ENCODE measurements around the gene FNDC5. TPM values are rescaled to one million over a fixed set of nuclear protein-coding genes. Genes with fewer than 3 reads are reported as not detected.

Gene FNDC5
- total RNA-seq, 6 experiments from 2014 or later: 1.0 to 8.3 (median 2.4) TPM

DNA sequence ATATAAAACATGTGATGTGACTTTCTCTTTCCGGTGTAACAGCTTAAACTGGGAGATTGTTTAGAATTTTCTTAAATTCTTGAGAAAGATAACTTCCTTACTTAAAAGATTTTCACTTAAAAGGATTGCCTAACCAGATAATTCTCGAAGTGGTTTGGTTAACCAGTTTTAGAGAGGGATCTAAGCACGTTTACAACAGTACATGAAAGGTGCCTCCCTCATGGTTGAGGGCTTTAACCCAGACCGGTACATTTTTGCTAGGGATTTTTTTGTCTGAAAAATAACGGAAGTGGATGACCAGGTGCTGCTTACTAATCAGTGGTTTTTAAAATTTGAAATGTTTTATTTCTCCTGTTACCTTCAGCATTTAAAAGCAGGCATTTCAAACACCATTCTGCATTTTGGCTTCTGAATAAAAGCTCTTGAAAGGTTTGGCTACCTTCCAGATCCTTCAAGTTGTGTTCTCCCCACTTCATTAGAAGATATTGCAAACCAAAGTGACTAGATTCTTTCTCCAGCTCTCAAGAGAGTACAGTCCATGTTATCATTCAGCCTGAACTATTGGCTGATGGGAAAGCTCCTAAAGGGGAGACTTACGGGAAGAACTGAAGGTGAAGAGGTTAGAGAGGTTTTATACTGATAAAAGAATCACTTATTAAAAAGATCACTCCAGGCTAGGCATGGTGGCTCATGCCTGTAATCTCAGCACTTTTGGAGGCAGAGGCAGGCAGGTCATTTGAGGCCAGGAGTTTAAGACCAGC lies 40.4 kb downstream of the FNDC5 start:
- intact Hi-C loops (cut with DNase I): no loop called here
- H3K4me1 ChIP-seq: peaks cover 0 to 14% (median 3%) of the 10 kb centered on the region in 4 donors
- no peaks in the 10 kb centered on the region for H3K9me3 ChIP-seq
- 70% methylated on average over 6 of the region's 6 CpGs for WGBS (ENCODE audit: insufficient coverage, low coverage, low lambda C conversion rate, missing lambda C conversion rate)
- no peak for DNase-seq
- no peak overlapping the region for H3K4me3 ChIP-seq
- no peak for ATAC-seq
- no peak for TF ChIP-seq POLR2A (IDR thresholded peaks at IDR 0.05)
- TF ChIP-seq, protein P1, sequence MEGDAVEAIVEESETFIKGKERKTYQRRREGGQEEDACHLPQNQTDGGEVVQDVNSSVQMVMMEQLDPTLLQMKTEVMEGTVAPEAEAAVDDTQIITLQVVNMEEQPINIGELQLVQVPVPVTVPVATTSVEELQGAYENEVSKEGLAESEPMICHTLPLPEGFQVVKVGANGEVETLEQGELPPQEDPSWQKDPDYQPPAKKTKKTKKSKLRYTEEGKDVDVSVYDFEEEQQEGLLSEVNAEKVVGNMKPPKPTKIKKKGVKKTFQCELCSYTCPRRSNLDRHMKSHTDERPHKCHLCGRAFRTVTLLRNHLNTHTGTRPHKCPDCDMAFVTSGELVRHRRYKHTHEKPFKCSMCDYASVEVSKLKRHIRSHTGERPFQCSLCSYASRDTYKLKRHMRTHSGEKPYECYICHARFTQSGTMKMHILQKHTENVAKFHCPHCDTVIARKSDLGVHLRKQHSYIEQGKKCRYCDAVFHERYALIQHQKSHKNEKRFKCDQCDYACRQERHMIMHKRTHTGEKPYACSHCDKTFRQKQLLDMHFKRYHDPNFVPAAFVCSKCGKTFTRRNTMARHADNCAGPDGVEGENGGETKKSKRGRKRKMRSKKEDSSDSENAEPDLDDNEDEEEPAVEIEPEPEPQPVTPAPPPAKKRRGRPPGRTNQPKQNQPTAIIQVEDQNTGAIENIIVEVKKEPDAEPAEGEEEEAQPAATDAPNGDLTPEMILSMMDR (IDR thresholded peaks at IDR 0.05): no peak
- no peak overlapping the region for H3K27ac ChIP-seq
- peaks cover 0 to 60% (median 19%) of the 10 kb centered on the region in 4 donors for H3K36me3 ChIP-seq
- no peaks in the 10 kb centered on the region for H3K27me3 ChIP-seq

DNA sequence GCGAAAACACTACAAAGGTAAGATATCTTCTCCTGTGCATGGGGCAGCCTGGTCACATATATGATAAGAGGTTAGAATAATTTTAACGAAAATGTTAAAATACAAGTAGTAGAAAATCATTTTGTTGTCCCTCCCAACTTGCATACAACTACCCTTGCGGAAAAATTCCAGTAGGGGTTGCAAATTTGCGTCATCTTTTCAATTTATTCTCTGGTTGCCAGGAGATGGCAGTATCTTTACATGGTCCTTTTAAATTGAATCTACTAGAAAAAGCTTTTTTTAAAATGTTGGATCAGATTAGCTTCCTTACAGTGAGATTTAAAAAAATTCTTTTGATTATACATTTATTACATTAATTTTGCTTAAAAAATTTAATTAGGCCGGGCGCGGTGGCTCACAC lies 42.4 kb downstream of the FNDC5 start:
- Histone ChIP-seq H3K4me3 (no peak overlapping the region), H3K36me3 (peaks cover 0 to 59% (median 18%) of the 10 kb centered on the region in 4 donors), H3K27me3 (no peaks in the 10 kb centered on the region), H3K27ac (no peak overlapping the region), H3K4me1 (peaks cover 0 to 14% (median 3%) of the 10 kb centered on the region in 4 donors), H3K9me3 (no peaks in the 10 kb centered on the region)
- peak in 2 of 4 donors; percentile 34 to 37 for ATAC-seq
- 76% methylated on average over 7 of the region's 7 CpGs for WGBS (ENCODE audit: insufficient coverage, low coverage, low lambda C conversion rate, missing lambda C conversion rate)
- intact Hi-C loops (cut with DNase I): no loop called here
- no peak for DNase-seq
- TF ChIP-seq POLR2A (IDR thresholded peaks at IDR 0.05): no peak
- TF ChIP-seq, protein P1 (IDR thresholded peaks at IDR 0.05): peak; percentile 26 to 48 (median 40)

DNA sequence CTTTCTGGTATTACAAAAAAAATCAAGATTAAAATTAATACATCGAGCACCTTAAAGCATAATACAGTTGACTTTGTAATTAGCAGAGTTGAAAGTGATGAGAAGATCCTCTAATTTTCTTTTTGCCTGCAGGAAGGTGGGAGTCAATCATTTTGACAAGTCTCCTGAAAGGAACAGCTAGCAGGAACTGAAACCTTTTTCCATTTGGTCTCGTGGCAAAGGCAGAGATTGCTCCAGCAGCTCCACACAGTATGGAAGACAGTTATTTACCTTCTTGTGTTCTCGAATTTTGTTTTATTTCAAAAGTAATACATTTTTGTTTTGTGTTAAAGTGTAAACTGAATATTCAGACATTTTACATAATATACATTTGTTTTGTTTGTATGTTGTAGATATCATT lies 45.5 kb downstream of the FNDC5 start:
- TF ChIP-seq POLR2A (IDR thresholded peaks at IDR 0.05): no peak
- TF ChIP-seq, protein P1 (IDR thresholded peaks at IDR 0.05): no peak
- intact Hi-C loops (cut with DNase I): no loop called here
- DNase-seq: no peak
- no peaks in the 10 kb centered on the region for H3K9me3 ChIP-seq
- ATAC-seq: no peak
- H3K4me3 ChIP-seq: no peak overlapping the region
- no peaks in the 10 kb centered on the region for H3K4me1 ChIP-seq
- H3K27ac ChIP-seq: no peak overlapping the region
- no peaks in the 10 kb centered on the region for H3K27me3 ChIP-seq
- 64% methylated on average over 3 of the region's 3 CpGs for WGBS (ENCODE audit: insufficient coverage, low coverage, low lambda C conversion rate, missing lambda C conversion rate)
- H3K36me3 ChIP-seq: peaks cover 0 to 46% (median 17%) of the 10 kb centered on the region in 4 donors

DNA sequence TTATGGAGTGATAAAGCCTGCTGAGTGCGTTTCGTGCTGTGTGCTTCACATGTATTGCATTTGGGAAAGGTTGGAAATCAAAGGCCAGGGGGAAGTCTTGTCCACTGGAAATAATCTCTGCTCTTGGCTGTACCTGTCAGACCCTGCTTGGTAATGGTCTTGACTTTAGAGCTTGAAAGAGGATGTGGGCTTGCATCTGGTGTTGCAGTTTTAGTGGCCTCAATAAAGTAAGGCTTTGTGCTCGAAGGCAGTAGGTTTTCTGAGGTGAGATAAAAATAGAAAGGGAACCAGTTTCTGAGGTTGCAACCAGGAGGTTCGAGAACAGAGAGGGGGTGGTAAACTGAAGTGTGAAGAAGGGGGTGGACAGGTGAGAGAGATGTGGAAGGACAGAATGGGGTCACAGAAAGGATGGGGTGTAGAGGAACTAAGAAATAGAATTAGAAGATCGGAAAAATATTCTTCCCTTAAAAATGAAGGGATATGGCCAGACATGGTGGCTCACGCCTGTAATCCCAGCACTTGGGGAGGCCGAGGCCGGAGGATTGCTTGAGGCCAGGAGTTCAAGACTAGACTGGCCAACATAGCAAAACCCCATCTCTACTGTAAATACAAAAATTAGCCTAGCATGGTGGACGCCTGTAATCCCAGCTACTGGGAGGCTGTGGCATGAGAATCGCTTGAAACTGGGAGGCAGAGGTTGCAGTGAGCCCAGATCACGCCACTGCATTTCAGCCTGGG lies 51.7 kb downstream of the FNDC5 start:
- DNase-seq (no peak), ATAC-seq (no peak)
- WGBS (ENCODE audit: insufficient coverage, low coverage, low lambda C conversion rate, missing lambda C conversion rate): 64% methylated on average over 11 of the region's 11 CpGs
- H3K27me3 ChIP-seq: no peaks in the 10 kb centered on the region
- H3K4me3 ChIP-seq: peak overlapping the region; percentile 86 to 98 (median 90)
- intact Hi-C loops (cut with DNase I): no loop called here
- H3K36me3 ChIP-seq: no peaks in the 10 kb centered on the region
- H3K27ac ChIP-seq: peak overlapping the region; percentile 82 to 94 (median 91)
- no peak for TF ChIP-seq POLR2A (IDR thresholded peaks at IDR 0.05)
- TF ChIP-seq, protein P1 (IDR thresholded peaks at IDR 0.05): no peak
- no peaks in the 10 kb centered on the region for H3K9me3 ChIP-seq
- H3K4me1 ChIP-seq: peaks cover 0 to 27% (median 14%) of the 10 kb centered on the region in 4 donors

All from right lobe of liver (tissue), 6 donors.